GM11168 (cell line): ENCODE results near the gene OPHN1.
"Not testable (repeated sequence)": the region's sequence is repeated elsewhere in the genome, so short reads cannot be mapped to it uniquely, and the experiment has no call there.

Experiments
- in situ Hi-C: fragments of 300-500 bp; cut with MboI; formaldehyde crosslinking; loops from one replicate; pipeline ENCODE4 v1.12.0; 2022; ENCODE audit warnings: low sequenced_read_pairs; ENCODE audit not compliant: unreplicated experiment

OPHN1 gene

DNA sequence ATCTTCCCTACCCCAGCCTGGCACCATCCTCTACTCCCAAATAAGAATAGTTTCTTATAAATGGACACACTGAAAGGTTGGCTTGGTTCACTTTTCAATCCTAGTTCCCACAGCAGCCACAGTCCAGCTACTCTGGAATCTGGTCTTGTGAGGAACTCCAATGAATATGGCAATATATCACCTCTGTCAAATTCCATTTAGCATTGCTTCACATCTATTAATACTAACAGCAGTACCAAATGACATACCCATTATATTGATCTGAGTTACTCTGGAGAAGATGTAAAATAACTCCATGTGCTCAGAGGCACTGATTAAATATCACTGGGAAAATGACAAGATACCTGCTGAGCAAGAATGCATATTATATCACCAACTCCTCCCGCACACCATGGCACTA lies 8.6 kb downstream of the OPHN1 start:
- in situ Hi-C loops, result no loop called here

DNA sequence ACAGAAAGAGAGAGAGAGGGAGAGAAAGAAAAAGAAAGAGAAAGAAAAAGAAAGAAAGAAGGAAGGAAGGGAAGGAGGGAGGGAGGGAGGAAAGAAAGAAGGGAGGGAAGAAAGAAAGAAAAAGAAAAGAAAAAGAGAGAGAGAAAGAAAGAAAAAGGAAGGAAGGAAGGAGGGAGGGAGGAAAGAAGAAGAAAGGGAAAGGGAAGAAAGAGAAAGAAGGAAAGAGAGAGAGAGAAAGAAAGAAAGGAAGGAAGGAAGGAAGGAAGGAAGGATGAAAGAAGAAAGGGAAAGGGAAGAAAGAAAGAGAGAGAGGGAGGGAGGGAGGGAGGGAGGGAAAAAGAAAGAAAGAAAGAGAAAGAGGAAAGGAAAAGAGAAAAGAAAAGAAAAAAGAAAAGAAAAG lies 10.8 kb downstream of the OPHN1 start:
- in situ Hi-C loops, result no loop called here

DNA sequence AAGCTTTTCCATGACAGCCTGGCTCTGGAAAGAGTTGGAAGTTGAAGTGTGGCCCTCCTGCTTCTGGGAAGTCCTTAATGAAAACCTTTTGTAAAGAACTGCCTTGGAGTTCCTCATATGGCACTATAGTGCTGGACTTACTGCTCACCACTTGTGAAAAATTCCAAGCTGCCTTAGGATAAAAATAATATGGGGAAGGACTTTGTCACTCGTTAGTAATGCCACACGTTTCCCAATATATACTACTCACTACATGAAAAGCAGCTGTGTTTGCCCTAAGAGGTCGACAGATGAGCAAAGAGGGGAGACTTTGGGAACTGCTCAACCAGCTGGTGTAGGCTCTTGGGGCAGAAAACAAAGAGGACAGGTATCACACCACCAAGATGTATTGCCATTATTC lies 11.7 kb downstream of the OPHN1 start:
- in situ Hi-C loops, result no loop called here

DNA sequence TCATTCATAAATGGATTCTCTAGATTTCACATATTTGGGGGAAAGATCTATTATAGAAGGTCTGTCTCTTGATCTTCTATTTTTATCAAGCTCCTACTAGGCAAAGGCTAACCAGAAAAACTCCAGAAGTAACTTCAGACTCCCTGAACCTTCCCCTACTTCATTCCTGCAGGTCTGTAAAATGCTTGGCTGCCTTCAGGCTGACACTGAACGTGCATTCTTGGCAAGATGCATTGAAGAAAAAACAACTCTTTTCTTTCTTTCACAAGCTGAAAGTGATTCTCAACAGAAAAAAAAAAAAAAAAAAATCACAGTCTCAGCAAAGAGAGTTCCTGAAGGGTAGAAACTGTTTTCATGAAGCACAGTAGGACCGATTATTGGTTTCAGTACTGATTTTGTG lies 12.7 kb downstream of the OPHN1 start:
- in situ Hi-C loops, result no loop called here

DNA sequence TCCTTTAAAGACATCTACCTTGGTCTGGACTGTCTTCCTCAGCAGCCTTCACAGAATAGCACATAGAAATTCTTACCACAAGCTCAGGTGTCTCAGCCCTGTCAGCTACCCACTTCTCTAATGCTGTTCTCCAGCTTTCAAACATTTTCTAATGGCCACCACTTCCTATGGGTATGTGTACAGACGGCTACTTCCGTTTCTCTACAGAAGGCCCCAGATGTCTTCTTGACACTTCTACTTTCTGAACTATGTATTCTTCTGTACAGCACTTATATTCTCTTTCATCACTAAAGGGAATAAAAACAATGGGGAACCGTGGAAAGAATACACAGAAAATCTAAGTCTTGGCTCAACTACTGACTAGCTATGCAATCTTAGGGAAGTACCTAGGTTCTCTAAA lies 13.3 kb downstream of the OPHN1 start:
- in situ Hi-C loops, result no loop called here

DNA sequence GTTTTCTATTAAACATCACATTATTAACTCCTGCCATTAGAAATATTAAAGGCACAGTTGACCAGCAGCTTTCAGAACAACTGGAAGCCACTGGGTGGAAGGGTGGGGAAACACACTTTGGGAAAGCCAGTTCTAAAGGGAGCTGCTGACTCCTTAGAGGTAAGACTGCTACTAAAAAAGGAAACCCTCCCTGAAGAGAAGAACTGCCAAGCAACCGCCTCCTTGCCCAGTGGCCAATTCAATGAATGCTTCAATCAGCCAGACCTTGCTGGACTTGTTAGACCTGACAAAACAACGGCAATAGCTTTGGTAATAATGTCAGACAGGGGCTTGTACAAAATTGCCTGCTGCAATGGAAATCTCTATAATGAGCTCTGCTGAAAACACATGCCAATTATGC lies 15.6 kb downstream of the OPHN1 start:
- in situ Hi-C loops, result no loop called here

DNA sequence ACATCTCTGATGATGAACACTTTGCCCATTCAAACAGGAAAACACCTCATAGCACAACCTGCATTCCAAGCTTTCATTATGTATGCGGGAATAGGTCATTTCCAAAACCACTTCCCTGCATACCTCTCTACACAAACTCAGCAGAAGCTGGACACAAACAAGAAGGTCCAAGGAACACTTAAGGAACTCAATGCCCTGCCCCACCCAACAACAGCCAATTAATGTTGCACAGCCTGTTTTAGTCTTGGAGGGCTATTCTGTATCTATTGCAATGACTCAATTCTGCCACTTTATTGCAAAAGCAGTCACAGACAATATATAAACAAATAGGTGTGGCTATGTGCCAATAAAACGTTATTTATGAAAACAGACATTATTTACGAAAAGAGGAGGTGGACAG lies 16.7 kb downstream of the OPHN1 start:
- in situ Hi-C loops, result no loop called here

DNA sequence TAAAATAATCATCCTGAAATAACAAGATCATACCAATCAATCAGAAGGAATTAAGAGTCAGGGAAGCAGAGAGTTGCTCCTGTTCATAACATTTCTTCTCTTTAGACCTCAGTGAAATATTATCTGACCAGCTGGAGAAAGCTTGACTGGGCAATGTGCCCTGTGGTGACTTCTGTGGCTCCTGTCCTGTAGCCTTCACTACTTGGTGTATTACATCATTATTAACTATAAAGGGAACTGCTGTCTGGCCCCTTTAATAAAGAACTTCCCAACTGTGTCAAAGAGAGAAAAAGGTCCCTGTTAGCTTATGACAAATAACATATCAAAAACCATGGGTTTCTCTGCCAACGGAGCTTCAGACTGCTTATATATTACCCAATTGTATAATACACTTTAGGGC lies 18.0 kb downstream of the OPHN1 start:
- in situ Hi-C loops, result no loop called here

DNA sequence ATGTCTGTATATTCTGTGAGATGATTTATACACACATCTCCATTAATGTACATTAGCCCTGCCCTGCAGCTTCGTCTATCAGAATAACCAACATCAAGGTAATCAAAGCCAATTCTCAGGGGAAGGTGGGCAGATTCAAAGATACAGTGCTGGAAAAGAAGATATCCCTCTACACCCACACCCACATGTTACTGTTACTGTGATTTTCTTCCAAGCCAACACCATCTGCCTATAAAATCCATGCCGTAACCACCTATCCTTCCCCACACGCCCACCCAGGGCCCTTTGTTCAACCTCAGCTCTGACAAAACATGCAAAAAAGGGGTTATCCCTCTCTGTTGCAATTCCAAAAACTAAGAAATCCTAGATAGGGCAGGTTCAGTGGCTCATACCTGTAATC lies 20.0 kb downstream of the OPHN1 start:
- in situ Hi-C loops, result no loop called here

DNA sequence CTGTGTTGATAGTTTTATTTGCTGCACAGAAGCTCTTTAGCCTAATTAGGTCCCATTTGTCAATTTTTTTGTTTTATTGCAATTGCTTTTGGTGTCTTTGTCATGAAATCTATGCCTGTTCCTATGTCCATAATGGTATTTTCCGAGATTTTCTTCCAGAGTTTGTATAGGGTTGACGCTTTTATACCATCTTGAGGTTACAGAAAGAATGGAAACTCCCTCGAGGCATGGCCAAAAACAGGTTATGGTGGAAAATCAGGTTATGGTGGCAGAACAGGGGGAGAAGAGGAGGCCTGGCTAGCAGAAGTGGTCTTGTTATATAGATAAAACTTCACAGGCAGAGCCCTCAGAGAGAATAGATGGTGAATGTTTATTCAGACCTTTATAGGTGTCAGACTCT lies 21.6 kb downstream of the OPHN1 start:
- in situ Hi-C loops, result no loop called here

DNA sequence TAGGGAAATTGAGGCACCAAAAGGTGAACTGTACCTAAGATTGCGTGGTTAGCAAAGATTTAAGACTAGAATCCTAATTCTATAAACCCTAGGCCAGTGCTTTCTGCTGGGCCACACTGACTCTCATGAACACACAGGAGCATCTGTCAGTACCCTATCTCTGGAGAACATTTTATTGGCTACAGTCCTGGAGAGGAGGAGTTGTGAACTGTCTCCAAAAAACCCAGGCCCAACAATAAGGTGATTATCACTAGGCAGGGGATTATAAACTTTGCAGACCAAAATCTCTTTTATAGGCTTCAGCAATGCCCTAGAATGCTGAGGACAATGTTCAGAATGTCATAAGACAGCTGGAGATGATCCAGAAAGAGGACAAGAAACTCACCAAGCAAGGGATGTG lies 24.1 kb downstream of the OPHN1 start:
- in situ Hi-C loops, result no loop called here

DNA sequence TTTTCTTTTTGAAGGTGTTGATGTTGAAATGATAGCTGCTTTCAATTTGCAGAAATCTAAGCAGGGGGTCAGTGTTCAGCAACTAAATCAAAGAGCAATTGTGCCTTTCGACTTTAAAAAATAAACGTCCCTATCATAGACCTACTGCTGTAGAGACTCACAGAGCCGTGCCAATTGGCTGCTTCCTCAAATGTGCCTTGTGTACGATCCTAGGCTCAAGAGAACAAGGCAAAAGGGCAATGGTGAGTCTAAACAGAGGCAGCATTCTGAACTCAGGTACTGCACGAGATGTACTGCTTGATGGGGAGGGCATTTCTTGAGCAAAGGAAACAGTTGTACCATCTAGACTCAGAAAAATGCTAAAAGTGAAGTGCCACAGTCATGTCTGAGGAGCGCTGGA lies 29.8 kb downstream of the OPHN1 start:
- in situ Hi-C loops, result no loop called here

DNA sequence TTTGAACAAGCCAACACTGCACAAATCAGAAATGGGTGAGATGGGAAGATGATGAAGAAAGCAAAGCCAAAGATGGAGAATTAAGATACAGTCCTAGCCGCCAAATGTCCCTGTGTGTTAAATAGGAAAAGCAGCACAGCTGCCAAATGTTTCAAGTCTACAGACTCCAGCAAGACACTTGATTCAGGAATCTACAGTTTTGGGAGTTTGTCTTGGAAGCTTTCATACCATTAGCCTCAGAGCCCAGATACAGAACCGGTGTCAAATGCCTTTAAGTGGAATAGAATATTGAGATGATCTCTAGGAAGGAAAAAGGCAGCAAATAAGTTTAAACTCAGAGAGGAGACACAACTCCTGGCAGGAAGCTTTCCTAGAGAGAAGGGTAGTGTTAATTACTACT lies 30.3 kb downstream of the OPHN1 start:
- in situ Hi-C loops, result no loop called here

DNA sequence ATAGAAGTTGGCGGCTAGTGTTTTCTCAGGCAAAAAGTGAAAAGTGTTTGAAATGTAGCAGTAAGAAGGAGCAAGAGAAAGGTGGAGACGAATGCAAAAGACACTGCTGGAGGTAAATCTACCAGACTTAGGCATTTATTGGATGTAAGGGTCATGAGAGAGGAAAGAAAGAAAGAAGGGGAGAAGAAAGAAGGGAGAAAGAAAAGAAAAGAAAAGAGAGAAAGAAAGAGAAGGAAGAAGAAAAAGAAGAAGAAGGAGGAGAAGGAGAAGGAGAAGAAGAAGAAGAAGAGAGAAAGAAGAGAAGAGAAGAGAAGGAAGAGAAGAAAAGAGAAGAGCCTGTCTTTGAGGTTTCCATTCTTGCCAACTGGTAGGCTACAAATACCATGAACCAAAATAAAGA lies 31.2 kb downstream of the OPHN1 start:
- in situ Hi-C loops, result no loop called here

DNA sequence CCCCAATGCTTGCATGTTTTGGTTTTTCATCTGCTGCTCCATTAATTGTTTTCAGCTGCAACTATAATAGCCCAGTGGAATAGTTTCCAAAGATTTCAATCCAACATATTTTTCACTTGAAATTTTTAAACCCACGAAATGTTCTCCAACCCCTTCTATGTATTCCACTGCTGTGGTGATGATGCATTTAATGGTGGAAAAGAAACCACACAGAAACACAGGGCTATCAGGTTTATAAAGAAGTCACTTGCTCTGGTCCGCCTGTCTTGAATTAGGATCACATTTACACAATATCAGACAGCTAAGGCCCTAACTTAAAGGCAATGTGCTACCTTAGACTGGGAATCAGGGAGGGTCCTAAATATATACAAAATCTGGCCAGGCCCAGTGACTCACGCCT lies 35.0 kb downstream of the OPHN1 start:
- in situ Hi-C loops, result no loop called here

DNA sequence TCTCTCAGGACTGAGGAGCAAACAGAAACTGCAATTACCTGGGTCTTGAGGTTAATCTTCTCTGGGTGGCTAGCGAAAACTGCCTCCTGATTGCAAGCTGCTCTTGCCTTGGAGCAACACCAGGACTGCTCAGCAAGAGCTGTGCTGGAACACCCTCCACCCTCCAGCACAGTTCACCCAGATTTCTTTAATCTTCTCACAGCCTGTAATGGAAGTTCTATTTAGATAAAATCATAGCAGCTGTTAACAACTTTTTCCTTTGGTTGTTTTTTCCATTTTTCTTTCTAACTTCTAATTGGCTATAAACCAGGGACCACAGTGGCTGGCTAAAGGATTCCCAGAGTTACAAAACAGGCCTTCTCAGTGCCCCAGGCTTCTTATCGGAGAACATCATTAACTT lies 36.3 kb downstream of the OPHN1 start:
- in situ Hi-C loops, result no loop called here

DNA sequence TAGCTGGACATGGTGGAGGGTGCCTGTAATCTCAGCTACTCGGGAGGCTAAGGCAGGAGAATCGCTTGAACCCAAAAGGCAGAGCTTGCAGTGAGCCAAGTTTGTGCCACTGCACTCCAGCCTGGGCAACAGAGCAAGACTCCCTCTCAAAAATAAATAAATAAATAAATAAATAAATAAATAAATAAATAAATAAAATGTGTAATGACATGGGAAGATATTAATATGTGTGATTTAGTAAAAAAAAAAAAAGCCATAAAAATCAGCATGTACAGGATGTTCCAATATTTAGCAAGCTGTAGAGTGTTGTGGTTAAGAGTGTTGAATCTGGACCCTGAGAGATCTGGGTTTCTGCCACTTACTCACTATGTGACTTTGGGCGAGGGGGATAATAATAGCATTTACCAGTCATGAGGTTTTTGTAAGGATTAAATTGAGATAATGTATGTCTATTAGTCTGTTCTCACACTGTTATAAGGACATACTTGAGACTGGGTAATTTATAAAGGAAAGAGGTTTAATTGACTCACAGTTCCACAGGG lies 43.8 kb downstream of the OPHN1 start:
- in situ Hi-C loops, result not testable (repeated sequence)

DNA sequence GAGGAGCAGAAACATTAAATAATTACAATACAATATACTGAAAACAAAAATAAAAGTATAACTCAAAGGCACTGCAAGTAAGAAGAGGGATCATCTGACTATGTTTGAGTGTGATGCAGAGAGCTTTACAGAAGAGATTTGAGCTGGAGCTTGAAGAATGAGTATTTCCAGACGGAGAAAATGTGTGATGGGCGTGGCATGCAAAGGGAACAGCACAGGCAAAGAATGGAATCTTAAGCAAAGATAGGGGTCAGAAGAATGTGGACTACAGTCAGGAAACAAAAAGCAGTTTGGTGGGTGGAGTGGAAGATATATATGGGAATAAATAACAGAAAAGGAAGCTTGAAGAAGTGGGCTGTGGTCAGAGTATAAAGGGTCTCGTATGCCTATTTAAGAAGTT lies 45.5 kb downstream of the OPHN1 start:
- in situ Hi-C loops, result no loop called here

DNA sequence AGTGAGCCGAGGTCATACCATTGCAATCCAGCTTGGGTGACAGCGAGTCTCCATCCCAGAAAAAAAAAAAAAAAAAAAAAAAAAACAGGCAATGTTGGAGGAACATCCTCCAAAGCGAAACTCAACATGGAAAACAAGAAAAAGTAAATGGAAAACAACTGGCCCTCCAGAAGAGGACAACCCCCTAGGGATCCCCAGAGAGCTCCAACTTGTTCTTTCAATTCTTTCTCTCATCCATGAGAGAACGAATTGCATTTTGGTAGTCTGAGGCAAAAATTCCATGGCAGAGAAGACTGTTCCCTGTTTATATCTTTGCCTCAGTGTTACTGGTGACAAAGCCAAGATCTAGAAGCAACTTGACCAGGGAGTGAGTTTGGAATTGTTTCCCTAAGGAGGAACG lies 49.8 kb downstream of the OPHN1 start:
- in situ Hi-C loops, result no loop called here

DNA sequence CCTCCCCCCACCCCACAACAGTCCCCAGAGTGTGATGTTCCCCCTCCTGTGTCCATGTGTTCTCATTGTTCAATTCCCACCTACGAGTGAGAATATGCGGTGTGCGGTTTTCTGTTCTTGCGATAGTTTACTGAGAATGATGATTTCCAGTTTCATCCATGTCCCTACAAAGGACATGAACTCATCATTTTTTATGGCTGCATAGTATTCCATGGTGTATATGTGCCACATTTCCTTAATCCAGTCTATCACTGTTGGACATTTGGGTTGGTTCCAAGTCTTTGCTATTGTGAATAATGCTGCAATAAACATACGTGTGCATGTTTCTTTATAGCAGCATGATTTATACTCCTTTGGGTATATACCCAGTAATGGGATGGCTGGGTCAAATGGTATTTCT lies 55.7 kb downstream of the OPHN1 start:
- in situ Hi-C loops, result loop anchor here (10.0 kb wide), 1 partner anchor 477 kb away; no protein-coding TSS in a partner anchor

DNA sequence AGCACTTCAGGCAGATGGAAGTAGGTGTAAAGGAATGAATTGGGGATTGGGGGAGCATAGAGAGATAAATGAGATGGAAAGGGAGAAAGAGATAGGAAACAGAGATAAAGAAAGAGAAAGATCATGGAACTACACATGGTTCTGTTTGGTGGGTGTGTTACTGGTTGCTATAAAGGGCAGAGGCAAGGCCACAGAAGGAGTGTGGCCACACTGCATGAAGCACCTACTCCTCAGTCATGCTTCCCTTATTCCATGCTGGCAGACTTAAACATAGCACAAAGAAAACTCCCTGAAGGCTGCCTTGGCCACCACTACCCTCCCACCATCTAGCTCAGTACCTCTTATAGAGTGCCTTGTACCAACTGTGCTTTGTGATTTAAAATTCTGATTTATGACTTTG lies 56.9 kb downstream of the OPHN1 start:
- in situ Hi-C loops, result loop anchor here (10.0 kb wide), 1 partner anchor 478 kb away; no protein-coding TSS in a partner anchor

DNA sequence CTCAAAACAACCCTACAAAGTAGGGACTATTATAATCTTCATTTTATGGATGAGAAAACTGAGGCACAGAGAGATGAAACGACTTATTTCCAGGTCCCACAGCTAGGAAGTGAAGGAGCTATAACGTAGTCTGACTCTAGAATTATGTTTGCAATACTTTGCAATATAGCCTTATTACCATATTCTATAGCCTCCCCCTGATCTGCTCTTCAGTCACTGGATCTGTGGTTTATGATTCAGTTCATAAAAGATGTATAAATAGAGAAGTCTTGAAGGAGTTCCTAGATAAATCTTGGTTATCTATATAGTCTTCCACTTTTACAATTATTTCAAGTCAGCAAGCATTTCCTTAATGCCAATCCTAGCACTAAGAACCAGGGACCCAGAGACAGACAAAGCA lies 57.5 kb downstream of the OPHN1 start:
- in situ Hi-C loops, result loop anchor here (10.0 kb wide), 1 partner anchor 479 kb away; no protein-coding TSS in a partner anchor

DNA sequence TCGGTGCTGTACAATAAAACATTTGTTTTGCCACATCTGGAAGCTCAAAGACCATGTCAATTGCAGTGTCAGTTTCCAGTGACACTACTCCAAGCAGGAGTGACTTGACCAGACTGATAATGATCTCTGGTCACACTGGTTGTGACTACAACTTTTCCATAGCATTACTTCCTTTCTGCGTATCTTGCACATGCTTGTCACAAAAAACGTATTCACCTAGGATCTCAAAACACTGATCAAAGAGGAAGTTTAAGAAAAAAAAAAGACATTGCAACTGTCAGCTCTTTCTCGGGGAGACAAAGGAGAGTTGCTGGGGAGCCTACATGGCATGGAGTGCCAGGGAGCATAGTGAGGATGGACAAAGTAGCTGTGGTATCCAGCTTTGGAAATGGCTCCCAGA lies 60.6 kb downstream of the OPHN1 start:
- in situ Hi-C loops, result loop anchor here (10.0 kb wide), 1 partner anchor 482 kb away; no protein-coding TSS in a partner anchor
